UCSD-AML1 (cell line): ENCODE measurements around the gene MYRF.

Source experiments
- DNase-seq: peaks from one replicate; lab custom pipeline; 2025; ENCODE audit not compliant: unreplicated experiment; lab: John Stamatoyannopoulos, UW

MYRF gene

DNA sequence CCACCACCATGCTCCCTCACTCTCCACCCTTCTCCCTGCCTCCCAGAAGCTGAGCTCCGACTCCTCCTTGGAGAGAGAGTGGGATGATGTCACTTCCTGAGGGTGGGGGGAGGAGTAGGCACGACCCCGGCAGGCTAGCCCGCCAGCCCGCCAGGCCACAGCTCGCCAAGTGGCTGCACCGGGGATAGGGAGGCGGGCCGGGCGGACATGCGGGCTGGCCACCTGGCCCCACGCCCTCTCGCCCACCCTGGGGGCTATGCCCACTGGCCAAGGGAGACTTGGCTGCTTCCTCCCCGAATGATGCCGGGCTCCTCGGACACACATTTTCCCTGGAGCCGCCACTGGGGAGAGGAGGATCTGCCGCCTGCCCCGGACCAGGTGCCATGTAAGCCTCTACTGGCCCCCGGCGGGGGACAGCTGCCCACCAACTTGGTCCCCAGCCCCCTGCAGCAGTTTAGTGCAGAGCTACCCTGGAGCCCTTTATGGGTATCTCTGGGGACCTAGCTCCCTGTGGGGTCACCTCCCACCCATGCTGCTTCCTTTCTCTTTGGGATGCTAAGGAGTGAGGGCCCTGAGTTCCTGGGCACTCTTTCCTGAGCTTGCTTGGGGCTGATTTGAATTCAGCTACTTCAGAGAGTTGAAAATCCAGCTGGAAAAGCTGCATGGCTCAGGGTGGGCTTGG, 33.7 kb upstream of the MYRF start:
- DNase-seq, result no peak

DNA sequence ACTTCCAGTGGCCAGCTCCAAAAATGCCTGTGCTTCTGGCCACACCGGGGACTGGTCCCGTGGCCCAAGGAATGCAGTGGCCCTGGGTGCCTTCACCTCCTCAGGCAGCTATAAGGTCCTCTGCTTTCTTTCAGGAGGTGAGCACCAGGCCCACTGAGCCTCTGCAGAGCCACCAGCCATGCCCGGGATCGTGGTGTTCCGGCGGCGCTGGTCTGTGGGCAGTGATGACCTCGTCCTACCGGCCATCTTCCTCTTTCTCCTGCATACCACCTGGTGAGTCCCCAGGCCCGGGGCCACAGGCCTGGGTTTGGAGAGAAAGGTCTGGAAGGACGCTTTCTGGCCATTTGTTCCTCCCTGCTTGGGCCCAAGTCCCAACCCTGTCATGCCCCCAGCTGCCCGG, 32.5 kb upstream of the MYRF start:
- DNase-seq, result no peak

DNA sequence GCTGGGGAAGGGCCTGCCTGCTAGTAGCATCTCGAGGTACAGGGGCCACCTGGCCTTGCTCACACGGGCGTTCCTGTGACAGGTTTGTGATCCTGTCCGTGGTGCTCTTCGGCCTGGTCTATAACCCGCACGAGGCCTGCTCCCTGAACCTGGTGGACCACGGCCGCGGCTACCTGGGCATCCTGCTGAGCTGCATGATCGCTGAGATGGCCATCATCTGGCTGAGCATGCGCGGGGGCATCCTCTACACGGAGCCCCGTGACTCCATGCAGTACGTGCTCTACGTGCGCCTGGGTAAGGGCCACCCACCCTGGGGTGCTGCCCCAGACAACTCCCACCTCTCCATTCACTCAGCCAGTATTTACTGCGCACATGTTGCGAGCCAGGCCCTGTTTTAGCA, 31.8 kb upstream of the MYRF start:
- DNase-seq, result no peak

DNA sequence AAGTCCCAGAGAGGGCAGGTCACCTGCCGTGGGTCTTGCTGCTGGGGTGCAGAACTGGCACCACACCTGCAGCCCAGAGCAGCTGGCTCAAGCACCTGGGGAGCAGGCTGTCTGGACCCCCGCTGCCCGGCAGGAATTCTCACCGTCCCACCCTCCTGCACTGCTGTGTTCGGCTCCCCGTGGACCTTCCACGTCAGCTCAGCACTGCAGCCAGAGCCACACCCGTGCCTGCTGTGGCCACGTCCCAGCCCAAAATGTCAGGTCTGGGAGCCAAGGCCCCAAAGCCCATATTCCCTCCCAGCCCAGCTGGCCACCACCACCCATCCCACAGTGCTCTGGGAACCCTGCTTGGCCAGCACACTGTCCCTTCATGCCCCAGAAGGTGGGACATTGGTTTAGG, 28.0 kb upstream of the MYRF start:
- DNase-seq, result no peak

DNA sequence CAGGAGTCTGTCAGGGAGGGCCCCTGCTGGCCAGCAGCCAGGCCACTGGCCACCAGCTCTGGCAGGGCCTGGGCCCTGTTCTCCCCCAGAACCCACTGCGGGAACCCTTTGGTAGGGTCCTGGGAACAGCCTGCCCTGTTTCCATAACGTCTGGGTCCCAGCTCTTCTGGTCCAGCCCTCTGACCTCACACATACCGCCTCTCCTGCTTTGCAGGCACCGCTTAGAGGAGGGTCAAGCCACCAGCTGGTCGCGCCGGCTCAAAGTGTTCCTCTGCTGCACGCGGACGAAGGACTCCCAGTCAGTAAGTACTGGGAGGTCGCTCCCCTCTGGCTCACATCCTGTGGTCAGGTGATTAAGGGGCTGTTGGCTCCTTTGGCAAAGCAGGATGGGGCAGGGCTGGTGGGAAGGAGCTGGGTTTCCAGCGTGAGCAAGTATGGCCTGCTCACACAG, 26.6 kb upstream of the MYRF start:
- DNase-seq, result no peak

DNA sequence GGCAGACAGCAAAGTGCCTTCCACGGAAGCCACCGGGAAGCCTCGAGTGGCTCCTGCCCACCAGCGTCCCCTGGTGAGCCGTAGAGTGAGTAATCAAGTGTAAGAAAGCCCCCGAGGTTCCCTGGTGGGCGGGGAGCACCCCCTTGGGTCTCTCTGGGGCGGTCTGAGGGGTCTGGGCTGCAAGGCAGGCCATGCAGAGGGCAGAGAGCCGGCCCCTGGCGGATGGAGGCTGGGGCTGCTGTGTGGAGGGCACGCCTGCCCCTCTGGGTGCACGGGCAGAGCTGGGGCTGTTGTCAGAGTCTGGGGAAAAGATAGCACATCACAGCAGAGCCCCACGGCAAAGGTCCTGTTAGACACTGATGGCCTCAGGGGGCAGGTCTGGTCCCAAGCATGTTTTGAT, 25.7 kb upstream of the MYRF start:
- no peak for DNase-seq

DNA sequence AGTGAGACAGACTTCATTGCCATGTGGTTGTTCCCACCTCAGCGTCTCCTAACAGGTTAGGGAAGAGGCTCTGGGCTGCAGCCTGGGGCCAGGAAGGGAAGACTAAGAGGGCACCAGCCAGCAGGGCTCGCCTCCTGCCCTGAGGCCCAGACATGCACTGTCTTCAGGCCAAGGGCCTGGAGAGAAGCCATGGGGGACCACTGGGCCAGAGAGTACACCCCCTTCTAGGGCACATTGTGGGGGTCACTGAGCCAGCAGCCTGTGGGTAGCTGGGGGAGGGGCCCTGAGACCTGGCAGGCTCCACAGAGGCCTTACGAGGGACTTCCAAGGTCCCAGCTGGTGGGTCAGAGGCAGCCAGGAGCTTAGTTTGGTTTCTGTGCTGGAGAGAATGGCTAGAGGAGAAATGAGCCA, 25.0 kb upstream of the MYRF start:
- no peak for DNase-seq

DNA sequence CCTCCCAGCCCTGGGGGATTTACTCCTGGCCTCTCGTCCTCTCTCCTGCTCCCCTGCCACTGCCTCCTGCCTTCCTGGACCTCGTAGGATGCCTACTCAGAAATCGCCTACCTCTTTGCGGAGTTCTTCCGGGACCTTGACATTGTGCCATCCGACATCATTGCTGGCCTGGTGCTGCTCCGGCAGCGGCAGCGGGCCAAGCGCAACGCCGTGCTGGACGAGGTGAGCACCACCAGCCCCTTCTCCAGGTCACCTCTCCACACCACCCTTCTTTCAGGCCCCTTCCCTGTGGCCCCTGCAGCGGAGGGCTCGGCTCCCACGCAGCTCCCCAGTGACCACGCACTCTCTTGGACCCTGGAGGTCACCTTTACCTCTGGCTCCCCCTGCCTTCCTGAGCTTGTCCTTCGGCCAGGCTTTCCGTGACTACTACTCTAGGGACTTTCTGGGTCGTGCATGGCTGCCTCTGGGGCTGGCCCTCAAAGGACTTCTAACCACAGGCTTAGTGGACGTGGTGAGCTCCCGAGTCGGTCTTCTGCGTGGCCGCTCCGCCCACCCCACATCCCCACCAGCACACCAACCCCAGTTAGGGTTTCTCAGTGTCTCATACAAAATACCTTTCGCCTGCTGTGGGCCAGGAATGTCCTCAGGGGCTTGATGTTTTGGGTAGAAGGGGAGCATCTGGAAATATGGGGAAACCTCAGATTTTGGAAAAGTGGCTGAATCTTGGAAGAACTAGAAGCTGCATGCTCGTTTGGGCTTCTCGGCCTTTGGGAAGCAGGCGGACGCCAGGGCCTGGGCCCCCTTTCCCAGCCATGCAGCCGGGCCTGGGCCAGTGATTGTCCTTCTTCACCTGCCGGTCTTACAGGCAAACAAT, 24.1 kb upstream of the MYRF start:
- DNase-seq, result no peak

DNA sequence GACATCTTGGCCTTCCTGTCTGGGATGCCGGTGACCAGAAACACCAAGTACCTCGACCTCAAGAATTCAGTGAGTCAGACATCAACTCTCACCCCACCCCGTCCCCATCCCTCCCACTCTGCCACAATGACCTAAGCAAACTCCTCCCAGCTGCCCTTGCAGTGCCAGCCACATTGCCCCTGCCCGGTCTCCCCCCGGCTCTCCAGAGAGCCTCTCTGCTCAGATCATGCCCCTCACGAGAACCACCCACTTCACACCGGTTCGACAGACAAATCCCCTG, 23.6 kb upstream of the MYRF start:
- DNase-seq, result no peak

DNA sequence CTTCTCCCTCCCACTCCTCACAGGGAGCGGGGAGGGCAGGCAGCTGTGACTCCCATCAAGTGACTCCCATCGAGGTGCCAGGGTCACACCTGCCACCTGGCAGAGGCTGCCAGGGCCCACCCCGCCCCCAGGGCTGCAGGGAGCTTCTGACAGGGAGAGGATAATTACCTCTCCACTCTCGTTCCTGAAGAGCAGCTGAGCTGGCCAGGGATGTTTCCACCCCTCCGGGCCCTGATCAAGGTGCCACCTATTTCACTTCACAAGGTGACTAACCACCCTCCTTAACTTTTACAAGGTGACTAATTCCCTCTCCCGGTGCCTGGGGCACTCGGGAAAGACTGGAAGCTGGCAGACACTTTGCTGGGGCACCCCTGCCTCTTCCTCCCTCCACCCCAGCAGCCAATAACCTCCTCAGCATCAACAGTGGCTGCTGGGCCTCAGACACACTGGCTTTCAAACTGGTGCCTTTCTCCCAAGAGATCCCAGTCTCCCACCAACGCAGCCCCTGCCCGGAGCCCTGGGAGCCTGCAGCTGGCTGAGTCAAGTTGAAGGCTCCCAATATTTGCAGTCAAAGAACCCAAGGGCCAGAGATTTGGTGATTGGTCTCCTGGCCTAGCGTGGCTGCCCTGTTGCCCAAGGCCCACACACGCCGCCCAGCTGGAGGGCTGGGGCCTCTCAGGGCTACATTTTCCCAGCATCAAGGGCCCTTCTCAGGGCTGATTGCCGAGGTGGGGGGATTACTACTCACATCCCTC, 22.0 kb upstream of the MYRF start:
- no peak for DNase-seq

DNA sequence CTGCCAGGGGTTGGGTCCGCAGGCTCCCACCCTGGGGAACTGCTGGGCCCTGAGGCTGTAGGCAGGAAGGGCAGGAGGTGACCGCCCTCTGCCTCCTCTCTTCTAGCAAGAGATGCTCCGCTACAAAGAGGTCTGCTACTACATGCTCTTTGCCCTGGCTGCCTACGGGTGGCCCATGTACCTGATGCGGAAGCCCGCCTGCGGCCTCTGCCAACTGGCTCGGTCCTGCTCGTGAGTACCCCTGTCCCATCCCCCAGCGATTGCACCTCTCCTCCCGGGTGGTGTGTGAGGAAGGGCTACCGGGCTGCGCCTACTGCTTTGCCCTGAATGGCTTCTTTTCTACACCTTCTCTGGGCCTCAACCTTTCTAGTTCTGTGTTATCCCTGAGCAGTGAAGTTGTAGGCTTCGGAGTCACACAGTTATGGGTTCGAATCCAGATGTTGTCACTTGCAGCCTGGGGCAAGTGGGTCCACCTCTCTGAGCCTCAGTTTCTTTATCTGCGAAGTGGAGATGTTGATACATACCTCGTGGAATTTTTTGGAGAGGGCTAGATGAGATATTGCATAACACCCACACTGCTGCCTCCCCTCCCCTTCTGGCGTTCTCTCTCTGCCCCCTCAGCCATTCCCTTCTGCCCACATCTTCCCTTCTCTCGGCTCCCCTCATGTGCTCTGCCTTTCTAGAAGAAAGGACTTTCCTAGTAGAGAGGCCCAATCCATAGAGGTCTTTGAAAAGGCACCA, 21.1 kb upstream of the MYRF start:
- DNase-seq, result no peak

DNA sequence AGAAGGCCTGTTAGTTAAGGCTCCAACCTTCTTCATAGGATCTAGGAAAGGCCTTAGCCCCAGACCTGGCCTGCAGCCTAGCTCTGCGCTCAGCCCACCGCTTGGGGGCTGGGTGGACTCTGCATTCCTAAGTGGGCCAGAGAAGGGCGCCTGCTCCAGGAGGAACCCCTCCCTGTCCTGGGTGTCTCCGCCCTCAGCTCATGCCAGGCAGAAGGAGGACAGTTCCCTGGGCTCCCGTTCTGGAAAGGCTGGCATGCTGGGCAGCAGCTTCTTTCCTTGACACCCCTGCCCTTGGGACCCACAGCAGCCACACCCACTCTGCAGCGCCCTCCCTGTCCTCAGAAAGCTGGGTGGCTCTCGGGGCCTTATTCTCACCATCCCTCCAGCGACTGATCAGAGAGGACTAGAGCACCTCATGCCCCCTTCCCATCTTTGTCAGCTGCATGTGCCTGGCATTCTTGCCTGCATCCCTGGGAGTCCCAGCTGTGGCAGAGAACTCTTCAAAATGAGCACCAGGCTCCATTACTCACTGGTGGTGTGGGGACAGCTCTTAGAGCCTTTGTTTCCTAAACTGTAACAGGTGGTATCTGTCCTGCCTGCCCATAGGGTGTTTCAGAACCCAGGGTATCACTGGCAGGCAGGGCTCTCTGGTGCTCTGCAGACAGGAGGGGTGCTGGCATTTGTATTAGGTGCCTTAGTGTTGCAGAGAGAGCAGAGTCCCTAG, 20.3 kb upstream of the MYRF start:
- DNase-seq, result no peak

DNA sequence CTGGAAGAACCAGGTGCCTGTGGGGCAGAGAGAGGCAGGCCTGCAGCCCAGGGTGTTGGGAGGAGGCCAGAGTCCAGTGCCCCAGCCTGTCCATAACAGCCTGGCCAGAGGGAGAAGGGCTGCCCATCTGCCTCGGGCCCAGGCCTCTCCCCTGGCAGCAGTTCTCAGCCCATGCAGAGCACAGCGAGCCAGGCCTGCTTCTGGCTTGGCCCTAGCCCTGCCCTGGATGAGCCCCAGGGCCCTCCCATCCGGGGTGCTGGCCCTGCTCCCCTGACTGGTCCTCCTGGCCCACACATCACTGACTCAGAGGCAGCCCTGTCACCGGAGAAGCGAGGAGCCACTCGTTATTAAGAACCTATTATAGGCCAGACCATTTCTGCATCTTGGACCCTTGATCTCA, 19.7 kb upstream of the MYRF start:
- no peak for DNase-seq

DNA sequence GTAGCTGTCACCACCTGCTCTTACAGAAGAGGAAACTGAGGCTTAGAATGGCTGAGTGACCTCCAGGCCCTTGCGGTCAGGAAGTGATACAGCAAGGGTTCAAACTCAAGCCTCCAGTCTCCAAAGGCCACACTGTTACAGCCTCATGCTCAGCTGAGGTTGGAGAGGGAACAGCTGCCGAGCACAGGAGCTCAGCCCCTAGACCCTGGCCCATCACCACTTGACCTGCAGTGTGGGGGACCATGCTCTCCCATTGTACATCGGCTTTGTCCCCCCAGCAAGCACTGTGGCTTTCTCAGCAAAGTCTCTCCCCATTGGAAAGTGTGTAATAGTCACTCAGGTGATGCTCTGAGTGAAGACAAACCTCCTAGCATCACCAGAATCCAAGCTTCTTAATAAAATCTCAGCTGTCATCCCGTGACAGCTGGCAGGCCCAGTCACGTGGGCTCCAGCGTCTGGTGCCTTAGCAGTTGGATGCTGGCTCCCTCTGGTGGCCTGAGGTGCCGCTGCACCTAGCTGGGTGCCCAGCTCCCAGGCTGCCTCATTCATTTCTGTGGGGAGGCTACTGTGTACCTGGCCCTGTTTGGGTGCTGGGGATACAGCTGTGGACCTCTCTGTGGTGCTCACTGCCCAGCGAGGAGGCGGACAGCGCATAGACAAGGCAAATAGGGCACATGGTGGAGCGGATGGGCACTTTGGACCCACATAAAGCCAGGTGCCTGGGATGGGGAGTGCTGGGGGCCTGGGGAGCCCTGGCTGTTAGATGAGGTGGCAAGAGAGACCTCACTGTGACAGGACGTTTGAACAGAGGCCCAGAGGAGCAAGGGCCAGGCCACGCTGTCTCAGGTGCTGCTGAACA, 19.1 kb upstream of the MYRF start:
- DNase-seq, result peak; percentile 82

DNA sequence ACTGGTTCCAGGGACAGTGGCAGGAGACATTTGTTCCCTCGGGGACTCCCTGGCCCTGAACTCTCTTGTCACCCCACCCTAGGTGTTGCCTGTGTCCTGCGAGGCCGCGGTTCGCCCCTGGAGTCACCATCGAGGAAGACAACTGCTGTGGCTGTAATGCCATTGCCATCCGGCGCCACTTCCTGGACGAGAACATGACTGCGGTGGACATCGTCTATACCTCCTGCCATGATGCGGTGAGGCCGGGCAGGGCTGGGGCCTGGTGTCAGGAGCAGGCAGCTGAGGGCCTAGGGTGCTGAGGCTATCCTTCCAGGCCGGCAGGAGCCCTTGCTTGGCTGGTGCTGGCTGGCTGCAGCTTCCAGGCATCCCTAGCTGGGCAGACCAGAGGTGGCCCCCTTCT, 17.7 kb upstream of the MYRF start:
- DNase-seq, result no peak

DNA sequence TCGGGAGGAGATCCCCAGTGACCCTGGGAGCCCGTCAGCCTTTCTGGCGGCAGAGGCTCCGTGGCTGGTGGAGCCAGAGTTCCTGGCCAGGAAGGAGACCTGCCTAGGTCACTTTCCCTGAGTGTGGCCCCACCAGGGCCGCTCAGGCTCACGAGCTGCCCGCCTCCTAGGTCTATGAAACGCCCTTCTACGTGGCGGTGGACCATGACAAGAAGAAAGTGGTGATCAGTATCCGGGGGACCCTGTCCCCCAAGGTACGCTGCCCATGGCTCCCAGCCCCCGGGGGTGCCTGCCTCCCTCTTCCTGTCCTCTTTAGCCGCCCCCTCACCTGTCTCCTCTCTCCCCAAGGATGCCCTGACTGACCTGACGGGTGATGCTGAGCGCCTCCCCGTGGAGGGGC, 17.0 kb upstream of the MYRF start:
- no peak for DNase-seq

DNA sequence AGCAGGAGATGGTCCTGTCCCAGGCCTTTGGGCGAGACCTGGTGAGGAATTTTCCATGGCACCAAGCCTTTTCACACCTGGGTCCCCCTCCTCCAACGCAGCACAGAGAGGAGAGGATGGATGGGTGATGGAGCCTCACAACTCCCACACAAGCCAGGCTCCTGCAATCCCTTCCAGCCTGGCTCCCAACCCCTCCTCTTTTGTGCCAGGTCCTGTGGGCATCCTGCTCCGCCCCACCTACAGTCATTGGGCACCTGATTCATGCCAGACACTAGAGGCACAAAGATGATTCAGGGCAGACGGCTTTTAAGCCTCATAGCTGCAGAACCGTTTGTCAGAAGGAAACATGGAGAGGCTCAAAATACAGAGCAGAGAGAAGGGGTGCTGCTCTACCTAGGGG, 16.1 kb upstream of the MYRF start:
- no peak for DNase-seq

DNA sequence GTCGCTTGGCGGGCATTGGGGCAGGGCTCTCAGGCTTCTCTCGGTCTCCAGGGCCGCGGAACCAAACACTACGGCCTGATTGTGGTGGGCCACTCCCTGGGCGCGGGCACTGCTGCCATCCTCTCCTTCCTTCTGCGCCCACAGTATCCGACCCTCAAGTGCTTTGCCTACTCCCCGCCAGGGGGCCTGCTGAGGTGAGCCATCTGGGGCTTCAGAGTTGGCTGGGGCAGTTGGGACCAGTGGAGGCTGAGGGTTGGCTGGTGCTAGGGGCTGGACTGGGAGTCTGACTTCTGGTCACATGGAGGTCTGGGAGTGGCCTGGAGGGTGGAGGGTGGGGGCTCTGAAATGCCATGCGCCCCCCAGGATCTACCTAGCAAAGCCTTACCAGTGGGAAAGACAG, 15.3 kb upstream of the MYRF start:
- DNase-seq, result peak; percentile 51

DNA sequence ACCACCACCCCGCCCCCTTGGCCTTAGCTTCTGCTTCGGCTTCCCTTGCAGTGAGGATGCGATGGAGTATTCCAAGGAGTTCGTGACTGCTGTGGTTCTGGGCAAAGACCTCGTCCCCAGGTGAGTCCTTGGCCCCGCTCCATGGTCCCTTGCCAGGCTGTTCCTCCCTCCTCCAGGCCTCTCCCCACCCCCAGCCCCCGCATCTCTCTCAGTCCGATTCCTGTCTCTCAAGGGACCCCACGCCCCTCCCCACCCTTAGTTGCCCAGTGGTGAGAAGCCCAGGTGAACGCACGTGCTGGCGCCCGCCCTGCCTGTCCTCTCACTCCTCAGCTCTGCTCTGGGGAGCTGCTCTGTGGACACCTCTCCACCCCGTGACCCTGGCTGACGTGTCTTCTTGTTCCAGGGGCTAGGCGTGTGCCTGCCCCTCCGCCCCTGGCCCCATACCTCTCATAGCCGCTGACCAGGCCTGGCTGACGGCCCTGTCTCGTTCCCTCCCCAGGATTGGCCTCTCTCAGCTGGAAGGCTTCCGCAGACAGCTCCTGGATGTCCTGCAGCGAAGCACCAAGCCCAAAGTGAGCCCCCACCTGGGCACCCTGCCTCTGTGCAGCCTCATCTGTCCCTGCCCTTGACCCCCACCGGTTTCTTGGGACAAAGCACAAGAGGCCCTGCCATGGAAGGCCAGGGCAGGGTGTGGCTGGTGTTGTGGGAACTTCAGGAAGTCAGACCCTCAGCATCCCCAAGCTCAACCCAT, 14.6 kb upstream of the MYRF start:
- no peak for DNase-seq
